DND-41 (cell line): Measurements from ENCODE around the gene AFAP1.

ENCODE experiments used
- EZH2 ChIP-seq: IDR thresholded peaks from 3 replicates; pipeline ENCODE4 v1.6.1; 2012; ENCODE audit warnings: borderline replicate concordance, low read depth, mild to moderate bottlenecking, moderate library complexity, low read length, inconsistent platforms; ENCODE audit not compliant: severe bottlenecking
- TF ChIP-seq, protein P1 (sequence below): IDR thresholded peaks from 2 replicates; pipeline ENCODE4 v1.5.1; 2012; ENCODE audit warnings: borderline replicate concordance, low read length, moderate library complexity, mild to moderate bottlenecking; ENCODE audit not compliant: poor library complexity, severe bottlenecking; ENCODE audit errors: extremely low read depth

DNA sequence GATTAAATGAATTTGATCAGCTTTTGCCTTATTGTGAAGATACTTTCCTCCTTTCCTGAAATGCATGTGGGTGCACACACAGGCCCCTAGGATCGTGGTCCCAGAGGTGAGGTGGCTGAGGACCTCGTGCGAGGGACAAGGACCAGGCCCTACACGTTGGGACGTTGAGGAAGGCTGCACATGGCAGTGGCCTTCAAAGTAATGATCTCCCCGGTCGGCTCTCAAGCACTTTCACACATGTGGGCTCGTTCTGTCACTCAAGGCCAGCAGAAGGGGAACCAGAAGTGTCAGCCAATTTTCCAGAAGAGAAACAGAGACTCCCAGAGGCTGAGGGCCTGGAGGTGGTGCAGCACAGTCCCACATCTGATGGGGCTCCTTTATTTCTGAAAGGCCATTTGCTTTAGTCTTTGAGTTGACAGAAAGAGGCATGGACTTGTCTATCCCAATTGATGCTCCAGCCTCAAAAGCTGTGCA, 196.8 kb downstream of the AFAP1 start:
- TF ChIP-seq, protein P1, sequence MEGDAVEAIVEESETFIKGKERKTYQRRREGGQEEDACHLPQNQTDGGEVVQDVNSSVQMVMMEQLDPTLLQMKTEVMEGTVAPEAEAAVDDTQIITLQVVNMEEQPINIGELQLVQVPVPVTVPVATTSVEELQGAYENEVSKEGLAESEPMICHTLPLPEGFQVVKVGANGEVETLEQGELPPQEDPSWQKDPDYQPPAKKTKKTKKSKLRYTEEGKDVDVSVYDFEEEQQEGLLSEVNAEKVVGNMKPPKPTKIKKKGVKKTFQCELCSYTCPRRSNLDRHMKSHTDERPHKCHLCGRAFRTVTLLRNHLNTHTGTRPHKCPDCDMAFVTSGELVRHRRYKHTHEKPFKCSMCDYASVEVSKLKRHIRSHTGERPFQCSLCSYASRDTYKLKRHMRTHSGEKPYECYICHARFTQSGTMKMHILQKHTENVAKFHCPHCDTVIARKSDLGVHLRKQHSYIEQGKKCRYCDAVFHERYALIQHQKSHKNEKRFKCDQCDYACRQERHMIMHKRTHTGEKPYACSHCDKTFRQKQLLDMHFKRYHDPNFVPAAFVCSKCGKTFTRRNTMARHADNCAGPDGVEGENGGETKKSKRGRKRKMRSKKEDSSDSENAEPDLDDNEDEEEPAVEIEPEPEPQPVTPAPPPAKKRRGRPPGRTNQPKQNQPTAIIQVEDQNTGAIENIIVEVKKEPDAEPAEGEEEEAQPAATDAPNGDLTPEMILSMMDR = no peak
- TF ChIP-seq EZH2 = no peak
